H1 (cell line): Measurements from ENCODE around the gene GLMP.

Experiments
- CEBPB ChIP-seq: IDR thresholded peaks from 2 replicates; pipeline ENCODE4 v1.6.1; 2012; ENCODE audit warnings: low read depth, low read length
- CHD1 ChIP-seq: IDR thresholded peaks from 2 replicates; pipeline ENCODE4 v1.6.1; 2012; ENCODE audit warnings: low read depth, low read length, improper control_type of control experiment
- POLR2AphosphoS5 ChIP-seq: IDR thresholded peaks from 2 replicates; pipeline ENCODE4 v1.6.1; 2011; ENCODE audit warnings: low read depth, low read length

GRCh38 chr1:156248323-156248683 lies 47.2 kb downstream of the GLMP start:
- TF ChIP-seq CEBPB (no peak), CHD1 (no peak), POLR2AphosphoS5 (no peak; the same call in 1 of the 2 replicates)
